Endothelial cell (in vitro differentiated cells): ENCODE results near the gene OPN5. TPM values are rescaled to one million over a fixed set of nuclear protein-coding genes. Genes with fewer than 3 reads are reported as not detected.

ENCODE experiments used
- DNase-seq: peaks from one replicate; pipeline ENCODE4 v3.0.0; 2021; ENCODE audit warnings: low spot score
- H3K27ac Mint-ChIP-seq: one replicate; pipeline ENCODE4 v1.8.0; 2021; ENCODE audit warnings: mixed read lengths, inconsistent platforms; ENCODE audit not compliant: unreplicated experiment
- H3K27me3 Mint-ChIP-seq: one replicate; pipeline ENCODE4 v1.8.0; 2021; ENCODE audit warnings: mild to moderate bottlenecking, moderate library complexity, mixed read lengths, inconsistent platforms; ENCODE audit not compliant: unreplicated experiment
- H3K36me3 Mint-ChIP-seq: one replicate; pipeline ENCODE4 v1.8.0; 2021; ENCODE audit warnings: mild to moderate bottlenecking, low read depth, mixed read lengths, inconsistent platforms; ENCODE audit not compliant: unreplicated experiment
- H3K4me1 Mint-ChIP-seq: one replicate; pipeline ENCODE4 v1.8.0; 2021; ENCODE audit warnings: mild to moderate bottlenecking, mixed read lengths, inconsistent platforms; ENCODE audit not compliant: unreplicated experiment
- H3K4me3 Mint-ChIP-seq: one replicate; pipeline ENCODE4 v1.8.0; 2021; ENCODE audit warnings: mild to moderate bottlenecking, mixed read lengths, inconsistent platforms; ENCODE audit not compliant: unreplicated experiment
- H3K9me3 Mint-ChIP-seq: one replicate; pipeline ENCODE4 v1.8.0; 2021; ENCODE audit warnings: mixed read lengths, inconsistent platforms; ENCODE audit not compliant: unreplicated experiment
- total RNA-seq: library from RNA; stranded (reverse); fragmentation: NEBNext Ultra II Directional; extraction: Animal tissue kit (Norgen Biotek cat#: 25700); gene quantifications from one replicate; pipeline ENCODE4 v1.2.1, GENCODE V29; 2021; ENCODE audit not compliant: unreplicated experiment
- TF ChIP-seq, protein P1 (sequence below): fragments of 200-600 bp; sonication (generic); IDR thresholded peaks from one replicate; pipeline ENCODE4 v1.5.0; 2021; ENCODE audit warnings: antibody characterized with exemption; ENCODE audit not compliant: unreplicated experiment

OPN5 gene
- total RNA-seq, 1 donor from 2014 or later: 12.1 TPM

- Mint-ChIP-seq H3K4me1 (peaks cover 3% of the 10 kb centered on the region), H3K27me3 (no peaks in the 10 kb centered on the region), H3K36me3 (no peaks in the 10 kb centered on the region), H3K27ac (no peak overlapping the region), H3K4me3 (no peak overlapping the region), H3K9me3 (no peaks in the 10 kb centered on the region)
- TF ChIP-seq, protein P1, sequence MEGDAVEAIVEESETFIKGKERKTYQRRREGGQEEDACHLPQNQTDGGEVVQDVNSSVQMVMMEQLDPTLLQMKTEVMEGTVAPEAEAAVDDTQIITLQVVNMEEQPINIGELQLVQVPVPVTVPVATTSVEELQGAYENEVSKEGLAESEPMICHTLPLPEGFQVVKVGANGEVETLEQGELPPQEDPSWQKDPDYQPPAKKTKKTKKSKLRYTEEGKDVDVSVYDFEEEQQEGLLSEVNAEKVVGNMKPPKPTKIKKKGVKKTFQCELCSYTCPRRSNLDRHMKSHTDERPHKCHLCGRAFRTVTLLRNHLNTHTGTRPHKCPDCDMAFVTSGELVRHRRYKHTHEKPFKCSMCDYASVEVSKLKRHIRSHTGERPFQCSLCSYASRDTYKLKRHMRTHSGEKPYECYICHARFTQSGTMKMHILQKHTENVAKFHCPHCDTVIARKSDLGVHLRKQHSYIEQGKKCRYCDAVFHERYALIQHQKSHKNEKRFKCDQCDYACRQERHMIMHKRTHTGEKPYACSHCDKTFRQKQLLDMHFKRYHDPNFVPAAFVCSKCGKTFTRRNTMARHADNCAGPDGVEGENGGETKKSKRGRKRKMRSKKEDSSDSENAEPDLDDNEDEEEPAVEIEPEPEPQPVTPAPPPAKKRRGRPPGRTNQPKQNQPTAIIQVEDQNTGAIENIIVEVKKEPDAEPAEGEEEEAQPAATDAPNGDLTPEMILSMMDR: no peak
- DNase-seq: no peak
Observed at GRCh38 chr6:47769982-47770381, 11.8 kb upstream of the OPN5 start.

- no peak for DNase-seq
- peaks cover 3% of the 10 kb centered on the region for H3K4me1 Mint-ChIP-seq
- TF ChIP-seq, protein P1: no peak
- no peaks in the 10 kb centered on the region for H3K36me3 Mint-ChIP-seq
- no peak overlapping the region for H3K27ac Mint-ChIP-seq
- H3K9me3 Mint-ChIP-seq: no peaks in the 10 kb centered on the region
- H3K27me3 Mint-ChIP-seq: no peaks in the 10 kb centered on the region
- H3K4me3 Mint-ChIP-seq: no peak overlapping the region
Observed at GRCh38 chr6:47772359-47772758, 9.5 kb upstream of the OPN5 start.

DNA sequence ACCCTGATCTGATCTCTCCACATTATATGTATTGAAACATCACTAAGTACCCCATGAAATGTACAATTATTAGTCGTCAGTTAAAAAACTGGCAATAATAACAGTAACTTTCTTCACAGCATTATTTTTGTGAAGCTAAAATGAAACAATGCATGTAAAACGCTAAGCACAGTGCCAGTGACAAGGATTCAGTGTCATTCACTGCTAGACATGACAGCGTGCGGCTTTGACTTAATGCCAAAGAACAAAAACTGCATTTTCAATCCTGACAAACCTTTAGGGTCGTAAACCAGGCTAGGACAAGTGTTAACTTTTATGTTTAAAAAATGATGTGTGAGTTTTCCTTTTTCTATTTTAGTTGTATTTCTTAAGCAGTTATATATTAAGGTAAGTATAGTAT lies 8.8 kb upstream of the OPN5 start:
- no peaks in the 10 kb centered on the region for H3K36me3 Mint-ChIP-seq
- H3K27ac Mint-ChIP-seq: no peak overlapping the region
- H3K4me1 Mint-ChIP-seq: peaks cover 3% of the 10 kb centered on the region
- no peaks in the 10 kb centered on the region for H3K9me3 Mint-ChIP-seq
- no peak overlapping the region for H3K4me3 Mint-ChIP-seq
- H3K27me3 Mint-ChIP-seq: no peaks in the 10 kb centered on the region
- DNase-seq: no peak
- TF ChIP-seq, protein P1: no peak

GRCh38 chr6:47780510-47781356 lies 1.1 kb upstream of the OPN5 start:
- TF ChIP-seq, protein P1: peak; percentile 27
- H3K9me3 Mint-ChIP-seq: no peaks in the 10 kb centered on the region
- no peak overlapping the region for H3K27ac Mint-ChIP-seq
- no peaks in the 10 kb centered on the region for H3K36me3 Mint-ChIP-seq
- H3K27me3 Mint-ChIP-seq: no peaks in the 10 kb centered on the region
- peak; percentile 22 for DNase-seq
- no peak overlapping the region for H3K4me3 Mint-ChIP-seq
- no peaks in the 10 kb centered on the region for H3K4me1 Mint-ChIP-seq

DNA sequence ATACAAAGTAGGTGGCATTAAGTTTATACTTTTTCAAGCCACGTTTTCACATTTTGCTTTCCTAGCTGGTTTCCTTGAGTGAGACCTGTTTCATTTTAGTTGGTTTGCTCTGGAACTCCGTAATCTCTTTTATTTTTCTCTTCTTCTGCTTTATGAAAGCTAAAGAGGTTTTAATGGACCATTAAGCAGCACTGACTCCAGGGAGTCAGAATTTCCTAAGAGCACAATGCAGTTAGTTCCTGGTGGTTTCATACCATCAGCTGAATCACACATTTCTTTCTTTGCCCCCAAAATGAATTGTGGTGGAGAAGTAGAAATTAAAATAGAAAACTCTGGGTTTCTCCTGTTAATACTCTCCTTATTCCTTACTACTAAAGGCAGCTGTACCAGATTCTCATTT lies 3.4 kb downstream of the OPN5 start:
- TF ChIP-seq, protein P1: no peak
- Mint-ChIP-seq H3K27ac (no peak overlapping the region), H3K36me3 (no peaks in the 10 kb centered on the region), H3K9me3 (no peaks in the 10 kb centered on the region), H3K27me3 (no peaks in the 10 kb centered on the region), H3K4me3 (no peak overlapping the region), H3K4me1 (peaks cover 7% of the 10 kb centered on the region)
- DNase-seq: no peak
